Glomerular endothelial cell (primary cell): ENCODE results near the gene MUSTN1. TPM values are rescaled to one million over a fixed set of nuclear protein-coding genes. Genes with fewer than 3 reads are reported as not detected.

Source experiments
- DNase-seq: peaks from one replicate; pipeline ENCODE4 v3.0.0-alpha.2; 2011; ENCODE audit warnings: low read depth, low spot score; ENCODE audit errors: extremely low read depth
- total RNA-seq: library from RNA; depleted of rRNA; stranded (reverse); fragments of >200 nt; gene quantifications from 2 replicates; pipeline ENCODE4 v1.2.3, GENCODE V29; 2015

Gene MUSTN1
- total RNA-seq, result 2.7 TPM in 1 of 2 replicates, not detected in the other

- no peak for DNase-seq
Measured at GRCh38 chr3:52834871-52835501, at the start of gene MUSTN1. Gene MUSTN1, minus strand, starts transcription at chr3:52835019. Its CDS starts 71 bp downstream, at chr3:52834948.

DNA sequence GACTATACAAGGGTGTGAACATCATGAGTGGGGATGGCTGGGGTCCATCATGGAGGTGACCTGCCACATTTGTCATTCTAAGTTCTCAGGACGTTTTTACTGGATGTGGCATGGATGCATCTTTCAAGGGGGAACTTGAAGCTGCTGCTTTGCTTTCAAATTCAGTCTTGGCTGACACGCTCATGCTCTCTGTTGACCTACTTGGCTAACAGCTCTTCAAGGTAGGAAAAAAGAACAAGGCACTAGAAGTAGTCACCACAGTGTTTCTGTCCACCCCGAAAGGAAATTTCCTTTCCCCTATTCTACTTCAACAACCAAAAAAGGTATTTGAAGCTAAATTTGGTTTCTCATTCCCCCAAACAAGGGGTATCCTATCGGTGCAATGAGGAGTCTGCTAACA is 47.6 kb upstream of the MUSTN1 start:
- no peak for DNase-seq

- DNase-seq, result no peak
Measured at GRCh38 chr3:52881871-52882270, 47.1 kb upstream of the MUSTN1 start.

DNA sequence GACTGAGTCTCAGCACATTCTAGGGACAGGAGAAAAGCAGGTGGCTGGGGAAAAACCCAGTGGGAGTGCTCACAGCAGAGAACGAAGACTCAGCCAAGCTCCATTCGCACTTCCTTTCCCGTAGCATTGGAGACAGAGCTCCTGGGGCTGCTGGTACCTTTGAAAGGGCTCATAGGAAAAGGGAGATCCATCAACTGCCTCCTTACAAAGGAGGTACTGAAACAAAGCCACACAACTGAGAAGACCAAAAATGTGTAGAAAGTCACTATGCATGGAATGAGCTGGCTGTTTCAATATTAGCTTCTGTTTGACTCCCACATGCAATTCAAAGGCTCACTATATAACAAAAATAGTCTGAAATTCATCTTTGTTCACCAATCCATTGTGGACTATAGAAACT is 45.7 kb upstream of the MUSTN1 start:
- no peak for DNase-seq

GRCh38 chr3:52880047-52880446 is 45.2 kb upstream of the MUSTN1 start:
- DNase-seq, result no peak

DNA sequence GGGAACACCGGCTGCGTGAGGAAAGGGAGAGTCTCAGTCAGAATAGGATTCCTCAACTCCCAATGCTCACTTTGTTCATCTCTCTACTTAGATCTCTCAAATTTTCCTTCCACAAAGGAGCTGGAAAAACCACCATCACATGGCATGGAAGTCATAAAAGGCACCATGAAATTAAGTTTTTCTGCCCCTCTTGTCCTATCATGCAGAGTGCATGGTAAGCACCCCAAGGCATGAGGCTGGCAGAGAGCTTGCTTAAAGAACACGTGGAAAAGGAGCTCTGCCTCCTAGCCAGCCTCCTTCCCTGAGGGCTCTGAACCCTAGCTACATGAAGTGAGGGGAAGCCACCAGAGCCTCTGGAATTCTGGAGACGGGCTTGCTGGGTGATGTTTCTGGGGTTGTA is 44.8 kb upstream of the MUSTN1 start:
- DNase-seq, result no peak

DNA sequence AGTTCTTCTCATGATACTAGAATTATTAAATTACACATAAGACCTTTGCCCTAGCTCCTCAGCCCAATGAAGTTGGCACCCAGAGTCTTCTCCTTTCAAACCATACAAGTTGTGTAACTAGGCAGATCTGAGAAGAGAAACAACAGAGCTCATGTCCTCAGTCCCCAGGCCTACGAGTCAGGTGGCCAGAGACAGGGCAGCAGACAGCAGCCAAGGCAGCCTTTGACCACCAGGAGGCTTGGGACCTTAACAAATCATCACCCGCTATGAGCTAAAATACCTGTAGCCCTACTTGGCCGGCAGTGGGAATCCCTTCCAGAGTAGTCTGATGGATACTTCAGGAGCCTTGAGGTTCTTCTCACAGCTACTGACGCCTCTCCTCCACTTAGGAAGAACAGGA is 44.3 kb upstream of the MUSTN1 start:
- no peak for DNase-seq

DNA sequence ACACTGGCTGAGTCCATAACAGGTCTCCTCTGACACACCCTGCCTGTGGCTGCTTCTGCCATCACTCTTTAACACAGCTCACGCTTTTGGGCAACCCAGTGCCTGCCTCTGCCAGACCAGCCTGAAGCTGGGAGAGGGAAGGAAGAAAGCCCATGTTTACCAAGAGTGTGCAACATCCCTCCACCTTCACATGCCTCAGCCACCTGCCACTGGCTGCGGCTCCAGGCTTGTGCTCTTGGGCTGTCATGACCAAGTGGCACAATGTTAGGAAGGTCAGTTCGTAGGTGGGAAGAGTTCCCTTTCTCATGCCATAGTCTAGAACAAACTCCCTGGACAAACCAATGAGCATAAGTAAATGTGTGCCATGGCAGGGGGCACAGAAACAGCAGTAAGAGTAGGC is 42.3 kb upstream of the MUSTN1 start:
- DNase-seq, result no peak

- no peak for DNase-seq
Measured at GRCh38 chr3:52874864-52875587, 40.2 kb upstream of the MUSTN1 start.

DNA sequence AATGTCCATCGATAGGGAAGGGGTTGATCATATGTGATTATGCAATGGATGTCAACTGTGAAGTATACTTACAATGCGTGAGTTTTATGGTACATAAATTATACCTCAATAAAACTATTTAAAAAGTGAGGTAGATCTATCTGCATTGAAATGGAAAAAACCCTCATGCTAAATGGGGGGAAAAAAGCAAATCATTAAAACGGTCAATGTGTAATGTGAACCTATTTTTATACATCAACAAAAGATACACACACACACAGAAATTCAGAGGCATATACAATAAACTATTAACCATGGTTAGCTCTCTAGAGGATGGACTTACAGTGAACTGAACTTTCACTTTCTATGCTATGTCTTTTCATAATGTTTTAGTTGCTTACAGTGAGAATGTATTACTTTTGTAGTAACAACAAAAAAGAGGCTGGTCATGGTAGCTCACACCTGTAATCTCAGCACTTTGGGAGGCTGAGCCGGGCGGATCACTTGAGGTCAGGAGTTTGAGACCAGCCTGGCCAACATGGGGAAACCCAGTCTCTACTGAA is 39.4 kb upstream of the MUSTN1 start:
- DNase-seq, result no peak

GRCh38 chr3:52873433-52874159 is 38.8 kb upstream of the MUSTN1 start:
- no peak for DNase-seq

GRCh38 chr3:52872245-52872644 is 37.4 kb upstream of the MUSTN1 start:
- DNase-seq, result no peak

DNA sequence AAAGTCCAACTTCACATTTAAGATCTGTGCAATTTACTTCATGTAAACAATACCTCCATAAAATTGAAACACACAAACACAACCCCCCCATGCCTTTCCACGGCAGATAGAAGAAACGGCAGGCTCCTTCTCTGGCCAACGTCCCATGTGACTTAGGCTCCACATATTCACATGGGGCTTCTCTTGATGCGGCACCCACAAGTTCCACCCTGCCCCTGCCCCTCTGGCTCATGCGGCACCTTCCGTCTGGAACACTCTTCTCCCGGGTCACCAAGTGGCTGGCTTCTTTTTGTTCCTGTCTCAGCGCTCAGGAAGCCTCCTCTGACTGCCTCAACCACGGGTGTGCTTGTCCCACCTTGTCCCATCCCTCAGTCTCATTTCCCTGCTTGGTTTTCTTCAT is 36.9 kb upstream of the MUSTN1 start:
- no peak for DNase-seq

DNA sequence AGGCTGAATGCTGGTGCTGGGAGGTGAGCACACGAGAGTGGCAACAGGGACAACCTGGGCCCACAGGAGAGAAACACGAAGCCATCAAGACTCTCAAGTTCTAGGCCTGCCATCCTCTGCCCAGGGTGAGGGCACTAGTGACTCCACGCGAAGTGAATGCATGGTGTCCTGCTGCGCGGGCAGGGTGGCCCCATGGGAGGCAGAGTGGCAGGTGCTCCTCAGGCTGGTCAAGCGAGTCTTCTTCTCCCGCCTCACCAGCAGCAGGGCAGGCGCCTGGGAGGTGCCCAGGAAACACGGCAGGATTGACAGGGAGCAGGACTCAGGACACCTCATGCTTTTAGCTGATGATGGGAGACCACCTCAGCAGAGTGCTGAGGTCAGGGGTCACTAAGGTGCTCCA is 35.7 kb upstream of the MUSTN1 start:
- no peak for DNase-seq

DNA sequence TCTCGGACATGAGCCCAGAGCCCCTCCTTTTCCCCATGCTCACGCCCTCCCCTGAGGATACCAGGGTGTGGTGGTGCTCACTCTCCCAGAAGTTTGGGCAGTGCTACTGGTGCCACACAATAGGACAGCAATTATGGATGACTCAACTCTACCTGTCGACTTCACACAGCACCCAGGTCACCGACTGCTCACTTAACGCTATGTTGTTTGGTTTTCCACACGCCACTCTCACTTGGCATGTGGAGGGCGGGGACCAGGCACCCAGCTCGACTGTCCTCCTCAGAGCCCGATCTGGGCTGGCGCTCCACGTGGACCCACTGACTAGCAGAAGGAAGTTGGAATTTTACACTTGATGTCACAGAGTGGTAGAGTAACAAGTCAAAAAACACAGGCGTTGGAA is 31.6 kb upstream of the MUSTN1 start:
- DNase-seq, result no peak

GRCh38 chr3:52865994-52866393 is 31.2 kb upstream of the MUSTN1 start:
- no peak for DNase-seq

DNA sequence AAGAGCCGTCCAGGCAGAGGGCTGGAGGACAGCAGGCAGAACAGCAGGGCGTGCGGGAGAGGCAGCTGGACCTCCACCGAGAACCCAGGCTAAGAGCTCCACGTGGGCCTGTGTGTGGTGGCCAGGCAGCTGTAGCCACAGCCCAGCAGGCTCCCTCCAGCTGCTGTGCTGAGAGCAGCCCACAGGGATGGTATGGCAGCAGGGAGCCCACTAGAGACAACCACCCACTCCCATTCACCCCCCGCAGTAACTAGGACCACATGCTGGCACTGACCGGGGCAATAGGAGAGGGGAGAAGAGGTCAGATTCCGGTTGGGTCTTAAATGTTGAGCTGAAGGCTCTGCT is 25.6 kb upstream of the MUSTN1 start:
- DNase-seq, result no peak

DNA sequence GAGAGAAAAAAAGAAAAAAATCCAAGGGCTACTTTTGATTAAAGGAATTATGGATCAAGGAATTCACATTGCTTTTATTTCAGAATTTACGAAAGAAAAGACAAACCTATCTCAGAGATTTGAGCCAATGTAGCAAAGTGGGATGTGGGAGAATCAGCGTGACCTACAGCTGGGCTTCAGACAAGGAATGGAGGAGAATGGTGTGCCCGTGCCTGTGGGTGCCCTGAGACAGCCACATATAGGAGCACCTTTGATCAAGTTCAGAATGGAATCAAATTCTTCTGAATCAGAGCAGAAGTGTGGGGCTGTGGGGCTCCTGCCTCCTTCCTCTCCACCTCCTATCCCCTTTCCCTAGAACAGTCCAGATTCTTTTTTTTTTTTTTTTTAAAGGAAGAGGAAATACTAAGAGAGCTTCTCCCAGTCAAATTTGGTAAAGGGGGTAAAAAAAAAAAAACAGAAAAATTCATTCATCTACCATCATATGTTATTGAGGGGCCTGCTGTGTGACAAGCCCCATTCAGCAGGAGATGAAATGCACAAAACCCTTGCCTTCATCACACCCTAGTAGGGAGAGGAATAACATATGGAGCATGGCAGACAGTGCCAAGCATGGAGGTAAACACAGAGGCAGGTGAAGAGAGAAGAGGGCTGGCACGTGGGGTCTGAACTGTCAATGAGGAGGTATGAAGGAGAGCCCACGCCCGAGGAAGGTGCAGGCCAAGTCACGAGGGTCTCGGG is 25.0 kb upstream of the MUSTN1 start:
- DNase-seq, result no peak

GRCh38 chr3:52857864-52858263 is 23.0 kb upstream of the MUSTN1 start:
- DNase-seq, result no peak

- no peak for DNase-seq
Measured at GRCh38 chr3:52857133-52857532, 22.3 kb upstream of the MUSTN1 start.

DNA sequence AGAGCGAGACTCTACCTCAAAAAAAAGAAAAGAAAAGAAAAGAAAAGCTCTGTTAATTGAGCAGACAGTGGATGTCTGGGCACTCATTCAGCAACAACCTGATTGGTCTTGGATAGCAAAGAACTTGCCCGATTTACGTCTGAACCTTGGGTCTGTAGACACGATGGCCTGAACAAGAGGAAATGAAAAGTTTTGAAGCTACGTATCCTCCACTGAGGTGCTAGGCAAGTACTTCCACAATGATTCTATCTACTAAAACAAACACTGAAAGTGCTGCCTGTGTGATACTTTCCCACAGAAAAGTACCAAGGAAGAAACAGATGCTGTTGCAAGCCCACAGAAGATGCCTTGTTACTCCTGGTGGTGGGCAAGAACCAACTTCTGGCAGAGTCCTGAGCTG is 21.8 kb upstream of the MUSTN1 start:
- DNase-seq, result no peak
